ENCODE measurements around the gene DTNB.

DTNB gene

GRCh38 chr2:25492726-25493125 lies 180.7 kb downstream of the DTNB start:
- no peak for DNase-seq

- DNase-seq: peak; percentile 51
Observed at GRCh38 chr2:25491966-25492532, 181.3 kb downstream of the DTNB start.

- peak; percentile 62 for DNase-seq
Observed at GRCh38 chr2:25491003-25491696, 182.2 kb downstream of the DTNB start.

GRCh38 chr2:25490217-25490616 lies 183.2 kb downstream of the DTNB start:
- DNase-seq: no peak

GRCh38 chr2:25489631-25490030 lies 183.7 kb downstream of the DTNB start:
- DNase-seq: no peak

- no peak for DNase-seq
Observed at GRCh38 chr2:25483607-25484266, 189.6 kb downstream of the DTNB start.

- DNase-seq: no peak
Observed at GRCh38 chr2:25482341-25482740, 191.0 kb downstream of the DTNB start.

- peak; percentile 84 for DNase-seq
Observed at GRCh38 chr2:25481381-25482300, 191.7 kb downstream of the DTNB start.

- no peak for DNase-seq
Observed at GRCh38 chr2:25480561-25480960, 192.8 kb downstream of the DTNB start.

- DNase-seq: no peak
Observed at GRCh38 chr2:25479761-25480160, 193.6 kb downstream of the DTNB start.

- DNase-seq: no peak
Observed at GRCh38 chr2:25478736-25479135, 194.6 kb downstream of the DTNB start.

- peak; percentile 61 for DNase-seq
Observed at GRCh38 chr2:25473758-25474340, 199.5 kb downstream of the DTNB start.

GRCh38 chr2:25473131-25473530 lies 200.2 kb downstream of the DTNB start:
- DNase-seq: no peak

GRCh38 chr2:25470806-25471205 lies 202.6 kb downstream of the DTNB start:
- no peak for DNase-seq

- no peak for DNase-seq
Observed at GRCh38 chr2:25467743-25468142, 205.6 kb downstream of the DTNB start.

GRCh38 chr2:25462021-25462420 lies 211.4 kb downstream of the DTNB start:
- no peak for DNase-seq

- no peak for DNase-seq
Observed at GRCh38 chr2:25460261-25460905, 213.0 kb downstream of the DTNB start.

- no peak for DNase-seq
Observed at GRCh38 chr2:25454824-25455611, 218.4 kb downstream of the DTNB start.

GRCh38 chr2:25453199-25453905 lies 220.0 kb downstream of the DTNB start:
- peak; percentile 33 for DNase-seq

GRCh38 chr2:25448808-25449207 lies 224.6 kb downstream of the DTNB start:
- no peak for DNase-seq

- DNase-seq: no peak
Observed at GRCh38 chr2:25447018-25447417, 226.4 kb downstream of the DTNB start.

Data from fibroblast of skin of right biceps (primary cell).